Right renal cortex interstitium (tissue), 3 donors: ENCODE data around the gene NEURL1. TPM values are rescaled to one million over a fixed set of nuclear protein-coding genes. Genes with fewer than 3 reads are reported as not detected.
"Not testable (repeated sequence)": the region's sequence is repeated elsewhere in the genome, so short reads cannot be mapped to it uniquely, and the experiment has no call there.

Experiments
- DNase-seq, 3 donors: peaks; one replicate each; pipeline ENCODE4 v3.0.0-alpha.2; 2013; ENCODE audit warnings: low read depth in 3 of 3, low spot score in 2 of 3
- polyA plus RNA-seq, 3 donors: library from polyadenylated mRNA; unstranded; fragments of 120-200 nt; gene quantifications; one replicate each; pipeline ENCODE4 v1.2.1, GENCODE V29; 2013; ENCODE audit not compliant: insufficient read length in 3 of 3

The NEURL1 gene
- polyA plus RNA-seq, 3 donors, result 1.1 to 1.6 (median 1.3) TPM

DNA sequence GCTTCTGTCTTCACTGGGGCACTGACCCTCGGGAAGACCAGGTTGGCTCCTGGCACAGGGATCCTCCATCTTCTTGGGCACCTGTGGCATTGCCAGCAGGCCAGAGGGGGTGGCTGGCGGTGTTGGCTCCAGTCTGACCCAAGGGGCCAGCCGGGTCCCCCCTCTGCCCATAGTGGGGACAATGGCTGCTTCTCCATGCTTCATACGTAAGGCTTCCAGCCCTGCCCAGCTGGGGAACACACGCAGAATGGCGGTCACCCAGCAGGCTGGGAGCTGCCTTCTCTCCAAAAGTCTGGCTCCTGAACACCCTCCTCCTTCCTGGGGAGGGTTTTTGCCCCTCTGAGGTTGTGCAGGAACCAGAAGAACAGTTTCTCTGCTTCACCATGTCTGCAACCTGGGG is 106.8 kb downstream of the NEURL1 start:
- no peak for DNase-seq

DNA sequence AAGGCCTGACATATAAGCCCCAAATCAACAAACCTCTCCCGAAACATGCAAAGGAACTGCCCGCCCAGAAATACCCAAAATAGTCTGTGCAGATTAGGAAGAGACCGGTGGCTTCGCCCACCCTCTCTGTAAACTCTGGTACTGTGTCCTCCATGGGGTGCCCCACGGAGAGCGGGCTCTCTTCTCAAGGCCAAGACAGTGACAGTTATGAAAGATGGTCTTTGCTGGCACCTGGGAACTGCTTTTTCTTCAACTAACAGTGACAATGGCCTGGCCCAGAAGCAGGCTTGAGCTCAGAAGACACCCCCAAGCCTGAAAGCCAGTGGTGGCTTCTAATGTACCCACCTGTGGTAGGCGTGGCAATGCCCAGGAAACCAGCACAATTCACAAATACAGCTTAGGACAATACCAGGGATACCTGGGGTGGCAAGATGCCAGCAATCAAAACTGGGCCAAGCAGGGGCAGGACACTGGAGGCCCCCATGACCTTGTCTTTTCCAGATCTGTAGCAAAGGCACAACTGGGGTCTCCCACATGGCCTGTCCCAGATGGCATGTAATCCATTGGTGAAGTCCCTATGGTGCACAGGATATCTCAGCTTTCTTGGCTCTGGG is 107.6 kb downstream of the NEURL1 start:
- no peak for DNase-seq

DNA sequence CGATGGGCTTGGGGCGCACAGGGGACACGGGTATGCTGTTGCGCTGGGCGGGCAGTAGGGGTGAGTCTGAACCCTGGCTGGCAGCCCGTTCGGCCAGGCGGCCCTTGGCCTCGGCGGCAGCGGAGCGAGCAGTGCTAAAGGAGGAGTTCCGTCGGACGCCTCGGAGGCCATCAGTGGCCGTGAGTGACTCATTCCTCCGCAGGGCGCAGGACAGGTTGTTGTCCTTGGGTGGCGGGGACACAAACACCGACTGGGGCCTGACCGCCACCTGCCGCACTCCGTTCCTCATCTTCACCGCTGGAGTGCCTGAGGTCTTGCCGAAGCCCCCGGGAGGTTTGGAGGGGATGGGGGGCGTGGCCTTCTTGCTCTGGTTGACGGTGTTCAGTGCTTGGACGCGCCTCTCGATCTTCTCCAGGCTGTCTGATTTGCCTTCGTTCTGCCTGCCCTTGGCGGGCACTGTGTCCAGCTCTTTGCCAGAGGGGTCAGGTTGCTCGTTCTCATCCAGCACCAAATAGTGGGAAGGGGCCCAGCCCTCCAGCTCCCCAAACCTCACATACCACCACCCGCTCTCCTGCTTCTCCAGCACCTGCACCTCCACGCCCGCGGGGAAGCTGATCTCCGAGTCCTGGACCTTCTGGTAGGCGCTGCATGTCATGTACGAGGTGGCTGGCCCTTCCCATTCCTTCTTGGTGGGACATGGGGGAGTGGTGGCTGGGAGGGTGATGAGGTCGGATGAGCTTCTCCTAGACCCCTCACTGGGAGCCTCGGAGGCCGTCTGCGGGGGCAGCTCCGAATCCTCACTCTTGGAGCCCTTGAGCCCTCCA is 108.7 kb downstream of the NEURL1 start:
- DNase-seq, result no peak

DNA sequence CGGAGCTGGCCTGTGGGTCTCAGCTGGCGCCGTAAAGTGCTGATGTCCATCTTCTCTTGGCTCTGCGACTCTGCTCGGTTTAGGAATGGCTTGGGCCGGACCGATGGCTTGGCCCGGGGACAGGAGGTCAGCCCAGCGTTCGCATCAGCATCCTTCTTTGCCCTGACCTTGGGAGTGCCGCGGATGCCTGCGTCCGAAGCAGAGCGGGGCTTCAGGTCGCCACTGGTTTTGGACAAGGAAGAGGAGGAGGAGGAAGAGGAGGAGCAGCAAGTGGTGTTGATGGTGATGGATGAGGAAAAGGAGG is 109.3 kb downstream of the NEURL1 start:
- no peak for DNase-seq

DNA sequence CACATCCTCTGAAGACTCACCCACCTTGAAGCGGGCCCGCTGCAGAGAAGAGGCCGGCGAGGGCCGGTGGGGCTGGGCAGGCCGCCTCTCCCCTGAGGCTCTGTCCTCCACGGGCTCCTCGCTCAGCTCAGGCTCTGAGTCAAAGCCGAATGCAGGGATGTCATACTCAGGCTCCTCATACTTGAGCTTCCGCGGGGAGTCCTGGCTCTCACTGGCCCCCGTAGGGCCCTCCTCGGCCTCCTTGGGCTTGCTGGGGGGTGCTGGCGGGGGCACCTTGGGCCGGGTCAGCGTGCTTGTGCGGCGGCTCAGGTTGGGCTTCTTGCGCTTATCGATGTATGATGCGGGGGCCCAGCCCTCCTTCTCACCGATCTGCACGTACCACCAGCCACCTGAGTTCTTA is 109.9 kb downstream of the NEURL1 start:
- DNase-seq, result no peak

DNA sequence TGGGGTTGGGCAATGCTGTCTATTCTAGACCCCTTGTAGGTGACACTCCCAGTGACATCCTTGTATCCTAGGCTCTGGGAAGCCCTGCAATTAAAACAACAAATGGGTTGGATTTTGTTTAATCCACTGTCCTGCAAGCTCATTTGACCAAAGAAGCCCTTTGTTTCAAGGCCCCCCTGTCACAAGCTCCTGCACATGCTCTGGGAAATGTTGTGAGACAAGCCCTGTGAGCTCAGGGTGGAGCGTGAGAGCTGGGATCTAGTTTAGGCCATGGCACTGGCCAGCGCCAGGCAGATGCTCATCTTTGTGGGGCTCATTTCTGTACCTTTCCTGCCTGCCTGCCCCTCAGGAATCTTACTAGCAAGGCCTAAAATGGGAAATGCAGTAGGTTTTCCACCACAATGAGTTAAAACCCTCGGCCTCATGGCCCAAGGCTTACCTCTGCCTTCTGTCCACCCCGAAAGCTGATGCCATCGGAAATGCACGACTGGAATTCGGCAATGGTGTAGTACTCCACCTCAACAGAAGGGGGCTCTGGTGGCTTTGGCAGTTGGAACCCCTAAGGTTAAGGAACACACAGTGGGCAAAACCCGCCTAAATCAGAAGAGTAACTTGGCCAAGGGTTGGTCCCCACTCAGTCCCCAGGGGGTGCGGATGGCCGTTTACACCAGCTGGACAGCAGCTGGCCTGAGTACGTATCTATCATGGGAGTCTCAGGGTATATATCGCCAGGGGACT is 112.0 kb downstream of the NEURL1 start:
- no peak for DNase-seq

DNA sequence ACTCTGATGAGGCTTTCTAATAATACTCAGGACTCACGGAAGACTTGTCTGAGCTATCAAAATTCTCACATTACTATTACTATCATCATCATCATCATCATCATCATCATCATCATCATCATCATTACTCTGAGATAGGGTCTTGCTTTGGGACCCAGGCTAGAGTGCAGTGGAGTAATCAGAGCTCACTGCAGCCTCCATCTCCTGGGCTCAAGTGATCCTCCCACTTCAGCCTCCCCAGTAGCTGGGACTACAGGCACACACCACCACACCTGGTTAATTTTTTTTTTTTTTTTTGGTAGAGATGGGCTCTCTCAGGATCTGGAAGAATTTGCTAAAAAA is 112.6 kb downstream of the NEURL1 start:
- not testable (repeated sequence) for DNase-seq

DNA sequence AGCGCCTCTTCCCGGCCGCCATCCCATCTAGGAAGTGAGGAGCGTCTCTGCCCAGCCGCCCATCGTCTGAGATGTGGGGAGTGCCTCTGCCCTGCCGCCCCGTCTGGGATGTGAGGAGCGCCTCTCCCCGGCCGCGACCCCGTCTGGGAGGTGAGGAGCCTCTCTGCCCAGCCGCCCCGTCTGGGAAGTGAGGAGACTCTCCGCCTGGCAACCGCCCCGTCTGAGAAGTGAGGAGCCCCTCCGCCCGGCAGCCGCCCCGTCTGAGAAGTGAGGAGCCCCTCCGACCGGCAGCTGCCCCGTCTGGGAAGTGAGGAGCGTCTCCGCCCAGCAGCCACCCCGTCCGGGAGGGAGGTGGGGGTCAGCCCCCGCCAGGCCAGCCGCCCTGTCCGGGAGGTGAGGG is 113.5 kb downstream of the NEURL1 start:
- not testable (repeated sequence) for DNase-seq

DNA sequence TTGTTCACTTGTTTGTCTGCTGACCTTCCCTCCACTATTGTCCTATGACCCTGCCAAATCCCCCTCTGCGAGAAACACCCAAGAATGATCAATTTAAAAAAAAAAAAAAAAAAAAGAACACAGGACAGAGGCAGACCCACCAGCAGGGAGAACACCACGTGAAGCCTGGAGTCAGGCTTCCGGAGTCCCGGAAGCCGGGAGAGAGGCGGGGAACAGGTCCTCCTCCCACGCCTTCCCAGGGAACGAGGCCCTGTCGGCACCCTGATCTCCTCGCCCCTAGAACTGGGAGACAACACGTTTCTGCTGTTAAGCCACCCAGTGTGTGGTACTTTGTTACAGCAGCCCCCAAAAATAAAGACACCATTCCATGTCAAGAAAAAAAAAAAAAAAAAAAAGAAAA is 114.6 kb downstream of the NEURL1 start:
- DNase-seq, result not testable (repeated sequence)

DNA sequence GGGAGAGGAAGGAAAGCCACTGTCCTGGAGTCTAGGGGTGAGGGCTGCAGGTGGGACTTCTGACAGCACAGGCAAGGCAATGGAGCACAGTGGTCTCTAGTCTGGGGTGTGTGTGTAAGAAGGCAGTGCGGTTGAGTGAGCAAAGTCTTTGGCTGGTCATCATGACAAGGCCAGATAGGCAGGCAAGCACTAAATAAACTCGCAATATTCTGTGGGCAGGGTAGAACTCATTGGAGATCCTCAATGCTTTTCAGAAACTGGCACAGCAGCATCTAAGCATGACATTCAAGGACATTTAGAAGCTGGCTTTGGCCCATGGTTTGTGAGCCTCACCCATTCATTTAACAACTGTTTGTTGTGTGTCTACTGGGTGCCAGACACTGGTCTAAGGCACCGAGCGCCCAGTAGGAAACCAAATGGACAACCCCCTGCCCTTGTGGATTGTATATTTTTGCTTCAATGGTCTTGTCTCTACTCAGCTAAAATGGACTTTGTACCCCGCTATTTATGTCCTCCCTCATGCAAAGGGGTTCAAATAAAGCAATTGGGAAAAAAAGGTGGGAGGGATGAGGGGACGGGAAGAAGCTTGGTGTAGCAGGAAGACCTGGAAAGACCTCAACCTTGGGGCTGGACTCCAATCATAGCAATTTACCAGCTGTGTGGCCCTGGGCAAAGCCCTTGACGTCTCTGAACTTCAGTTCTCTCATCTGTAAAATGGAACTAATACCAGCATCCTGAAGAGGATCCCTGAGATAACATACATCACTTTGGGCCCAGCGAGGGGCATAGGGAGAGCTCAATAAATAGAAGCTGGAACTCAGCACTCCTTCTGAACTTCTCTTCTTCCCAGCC is 116.0 kb downstream of the NEURL1 start:
- DNase-seq, result no peak

DNA sequence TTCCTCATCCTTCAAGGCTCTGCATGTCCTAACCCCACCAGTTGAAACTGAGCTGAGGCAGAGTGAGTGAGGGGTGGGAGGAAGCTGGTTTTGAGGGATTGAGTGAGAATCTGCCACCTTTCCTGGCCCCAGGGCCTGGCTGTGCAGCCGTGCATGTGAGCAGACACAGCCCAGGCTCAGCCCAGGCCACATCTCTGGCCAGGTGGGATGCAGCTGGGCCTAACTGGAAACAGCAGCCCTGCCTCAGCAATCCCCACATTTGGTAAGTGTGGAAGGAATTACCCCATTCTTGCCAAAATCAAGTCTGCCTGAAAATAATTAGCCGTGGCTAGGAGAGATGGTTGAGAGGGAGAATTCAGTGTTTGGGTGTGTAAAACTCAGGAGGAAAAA is 116.6 kb downstream of the NEURL1 start:
- DNase-seq, result no peak

DNA sequence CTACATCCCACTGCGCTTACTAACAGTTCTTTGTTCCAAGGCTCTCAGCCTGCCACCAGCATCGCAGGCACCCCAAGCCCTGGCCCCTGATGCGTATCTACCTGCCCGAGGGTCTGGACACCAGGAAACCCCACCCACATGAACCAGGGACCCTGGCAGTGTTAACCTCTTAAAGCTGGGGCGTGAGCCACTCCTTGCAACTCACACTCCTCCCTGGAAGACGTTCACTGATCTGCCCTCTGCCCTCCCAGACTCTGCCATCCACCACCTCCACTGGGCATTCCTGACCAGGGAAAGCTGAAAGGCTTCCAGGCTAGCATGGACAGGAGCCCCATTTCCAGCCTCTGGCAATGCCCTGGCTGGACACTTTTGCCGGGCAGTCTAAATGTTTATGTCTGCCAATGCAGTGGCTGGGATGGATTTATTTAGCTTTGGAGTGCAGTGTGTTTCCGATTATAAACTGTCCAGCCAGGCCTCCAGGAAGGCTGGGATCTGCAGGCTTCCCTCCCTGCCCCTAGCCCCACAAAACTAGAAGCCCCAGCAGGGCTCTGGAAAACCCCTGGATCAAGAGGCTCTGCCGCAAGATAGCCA is 117.5 kb downstream of the NEURL1 start:
- no peak for DNase-seq

DNA sequence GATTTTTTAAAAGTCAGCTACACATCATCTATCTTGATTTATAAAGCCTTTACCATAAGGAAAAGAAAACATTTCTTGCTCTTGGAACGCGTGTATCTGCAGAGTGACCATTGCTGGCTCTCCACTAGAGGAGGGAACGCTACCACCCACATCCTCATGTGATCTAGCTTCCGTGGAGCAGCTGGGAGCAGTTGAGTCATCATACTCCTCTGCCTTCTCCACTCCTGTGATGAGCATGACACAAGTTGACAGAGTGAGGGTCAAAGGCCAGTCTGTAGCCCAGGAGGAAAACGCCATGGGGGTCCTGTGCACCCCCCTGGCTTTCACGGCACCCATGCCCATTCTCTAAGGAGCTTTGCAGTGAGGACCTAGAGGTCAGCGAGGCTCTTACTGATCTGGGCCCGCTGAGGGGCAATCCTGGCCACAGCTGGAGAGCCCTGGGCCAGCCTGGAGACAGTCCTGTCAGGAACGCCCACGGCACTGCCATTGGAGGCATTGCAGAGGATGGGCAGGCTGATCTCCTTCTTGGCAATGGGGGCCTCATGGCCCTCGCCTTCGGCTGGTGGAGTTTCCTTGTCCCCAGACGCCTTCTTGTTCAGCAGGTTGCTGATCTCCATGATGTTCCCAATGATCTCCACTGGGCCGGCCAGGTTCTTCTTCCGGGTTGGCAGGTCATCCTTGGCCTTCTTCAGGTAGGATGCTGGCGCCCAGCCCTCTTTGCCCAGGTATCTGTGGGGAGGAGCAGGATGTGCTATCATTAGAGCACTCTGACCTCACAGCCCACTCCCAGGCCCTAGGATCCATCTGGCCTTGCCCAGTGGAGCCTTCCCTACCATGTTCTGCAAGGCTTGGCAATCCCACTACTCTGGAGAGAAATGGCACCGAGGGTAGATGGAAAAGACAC is 119.2 kb downstream of the NEURL1 start:
- DNase-seq, result no peak

DNA sequence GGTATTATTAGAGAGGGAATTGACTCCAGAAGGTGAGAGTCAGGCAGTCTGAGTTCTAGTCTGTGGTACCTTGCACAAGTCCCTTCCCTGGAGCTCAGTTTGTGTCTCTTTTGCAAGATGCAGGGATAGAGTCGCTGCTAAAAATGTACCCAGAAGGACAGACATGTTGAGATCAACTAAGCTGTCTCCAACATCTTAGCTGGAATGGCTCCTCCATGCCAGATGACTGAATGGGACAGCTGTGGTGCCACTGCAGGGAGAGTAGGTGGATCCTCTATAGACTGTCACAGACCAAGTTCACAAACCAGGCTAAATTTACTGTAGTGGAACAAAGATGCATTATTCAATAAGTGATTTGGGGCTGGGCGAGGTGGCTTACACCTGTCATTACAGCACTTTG is 120.1 kb downstream of the NEURL1 start:
- DNase-seq, result no peak

DNA sequence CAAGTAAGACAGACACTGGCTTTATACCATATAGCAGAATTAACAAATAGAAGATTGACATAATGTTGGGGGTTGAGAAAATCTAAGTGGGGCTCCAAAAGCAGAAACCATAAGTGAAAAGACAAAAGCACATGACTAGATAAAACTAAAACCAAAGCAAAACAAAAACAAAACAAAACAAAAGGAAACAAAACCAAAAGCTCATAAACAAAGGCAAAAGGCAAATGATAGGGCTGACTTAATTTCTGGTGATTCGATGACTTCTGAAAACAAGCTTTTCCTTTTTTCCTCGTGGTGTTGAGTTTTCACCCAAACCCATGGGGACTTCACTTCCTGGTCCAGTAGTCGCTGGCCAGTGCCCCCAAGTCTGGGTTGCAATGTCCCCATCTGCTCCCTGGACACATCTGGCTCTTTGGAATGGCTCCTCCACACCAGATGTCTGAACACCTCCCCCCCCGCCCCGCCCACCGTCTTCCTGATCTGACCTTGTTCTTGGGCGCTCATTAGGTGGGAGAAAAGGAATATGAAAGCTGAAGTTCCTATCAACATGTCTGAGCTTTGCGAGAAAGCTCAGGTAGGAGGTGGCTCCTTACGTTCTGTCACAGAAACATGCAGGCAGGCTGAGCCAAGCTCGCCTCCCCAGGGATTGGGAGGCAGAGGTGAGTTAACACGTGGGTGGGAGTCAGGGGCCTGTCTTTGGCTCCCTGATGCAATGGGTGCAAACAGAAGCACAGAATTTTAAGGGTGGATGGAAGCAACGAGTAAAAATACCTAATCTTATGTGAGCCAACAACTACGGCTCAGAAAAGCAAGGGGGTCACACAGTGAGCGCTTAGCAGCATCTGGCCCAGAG is 121.0 kb downstream of the NEURL1 start:
- no peak for DNase-seq

DNA sequence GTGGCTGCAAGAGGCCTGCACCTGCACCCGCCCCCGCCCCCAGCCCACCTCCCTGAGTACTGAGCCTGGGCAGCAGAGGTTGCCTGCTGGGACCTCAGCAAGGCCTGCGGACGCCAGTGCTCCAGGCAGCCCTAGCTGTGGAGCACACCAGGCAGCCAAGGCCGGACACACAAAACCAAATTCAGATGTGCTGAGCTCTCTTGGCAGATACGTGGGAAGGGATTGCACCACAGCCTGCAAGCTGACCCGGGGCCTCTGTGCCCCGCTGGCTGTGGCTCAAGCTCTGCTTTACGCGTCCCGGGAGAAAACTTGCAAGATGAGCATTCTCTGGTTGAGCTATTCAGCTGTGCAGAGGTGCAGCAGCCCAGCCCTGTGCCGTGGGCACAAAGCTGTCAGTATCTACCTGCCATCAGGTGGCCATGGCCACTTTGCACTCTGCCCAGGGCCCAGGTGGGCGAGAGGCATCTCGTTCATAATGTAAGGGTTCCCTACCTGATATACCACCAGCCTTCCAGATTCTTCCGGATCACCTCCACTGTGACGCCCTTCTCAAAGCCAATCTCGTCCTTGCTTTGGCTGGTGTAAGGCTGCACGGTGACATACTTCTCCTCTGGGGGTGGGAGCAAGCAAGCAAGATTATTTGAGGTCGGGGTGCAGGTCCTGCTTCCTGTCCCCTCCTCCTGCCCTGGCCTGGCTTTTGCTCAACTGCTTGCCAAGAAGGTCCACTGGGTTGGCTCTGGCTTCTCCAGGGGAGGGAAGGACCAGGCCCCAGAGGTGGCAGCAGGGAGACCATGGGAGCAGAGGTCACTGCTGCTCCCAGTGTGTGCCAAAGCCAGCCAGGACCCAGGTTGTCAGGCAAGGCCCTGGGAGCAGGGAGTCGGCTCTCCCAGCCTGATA is 123.4 kb downstream of the NEURL1 start:
- DNase-seq, result no peak

DNA sequence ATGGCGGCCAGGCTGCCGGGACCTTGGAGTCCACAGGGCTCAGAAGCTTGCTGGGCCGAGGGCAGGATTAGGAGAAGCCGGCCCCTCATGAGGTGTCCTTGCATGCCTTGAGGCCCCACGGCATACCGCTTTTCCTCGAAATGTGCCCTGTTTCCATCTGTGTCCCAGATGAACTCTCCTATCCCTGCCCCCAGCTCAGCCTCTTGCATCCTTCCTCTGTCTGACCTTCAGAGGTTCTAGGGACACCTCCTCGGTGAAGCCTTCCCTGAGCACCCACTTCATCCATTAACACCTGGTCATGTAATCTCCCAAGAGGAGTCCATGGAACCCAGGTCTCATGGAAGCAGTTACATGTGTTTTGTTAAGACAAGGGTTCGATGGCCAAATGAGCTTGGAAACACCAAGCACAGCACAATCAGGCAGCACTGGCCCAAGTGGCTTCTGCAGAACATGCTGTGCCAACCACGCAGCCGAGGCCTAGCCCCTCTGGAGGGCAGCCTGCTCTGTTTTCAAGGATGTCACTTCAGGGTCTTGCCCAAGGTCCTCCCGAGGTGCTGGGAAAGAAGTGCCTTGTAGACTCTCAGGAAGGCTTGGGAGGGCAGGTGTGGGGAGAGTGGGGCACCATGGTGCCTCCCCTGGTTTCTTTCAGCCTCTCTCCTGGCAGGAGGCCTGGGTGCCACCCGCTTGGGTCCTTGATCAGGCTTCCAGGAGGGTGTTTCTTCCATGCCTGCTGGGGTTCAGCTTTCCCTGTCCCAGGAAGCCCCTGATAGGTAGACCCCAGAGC is 124.3 kb downstream of the NEURL1 start:
- no peak for DNase-seq
